Measurements from ENCODE around the gene MAGI1. TPM values are rescaled to one million over a fixed set of nuclear protein-coding genes. Genes with fewer than 3 reads are reported as not detected.

The MAGI1 gene
- total RNA-seq, 1 experiment from 2014 or later, result 58.2 TPM

DNA sequence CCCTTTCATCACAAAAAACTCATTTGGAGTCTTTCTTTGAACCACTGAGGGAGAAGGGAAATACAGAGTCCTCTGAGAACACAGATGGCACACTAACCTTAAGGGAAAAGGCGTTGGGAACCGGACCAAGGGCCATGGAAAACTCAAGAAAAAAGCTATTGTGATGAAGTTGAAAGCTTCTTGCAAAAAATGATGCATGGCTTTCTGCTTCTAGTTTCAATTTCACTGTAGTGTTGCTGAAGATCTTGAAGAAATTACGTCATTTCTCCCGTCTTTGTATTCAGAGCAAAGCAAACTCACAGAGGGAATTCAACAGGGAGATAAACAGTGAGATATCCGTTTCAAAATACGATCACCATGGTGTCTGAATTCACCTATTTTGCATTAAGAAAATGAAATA lies 708.6 kb downstream of the MAGI1 start (continued):
- TF ChIP-seq STAT6 (CRISPR knock-in tag; conservative IDR thresholded peaks at IDR 0.05; ENCODE audit: low read depth) (no peak), FOXJ3 (CRISPR knock-in tag; IDR thresholded peaks at IDR 0.05; ENCODE audit: borderline replicate concordance) (no peak), TEAD4 (CRISPR knock-in tag; IDR thresholded peaks at IDR 0.05) (no peak), SMAD4 (CRISPR knock-in tag; IDR thresholded peaks at IDR 0.05) (no peak), MXD4 (CRISPR knock-in tag; IDR thresholded peaks at IDR 0.05; ENCODE audit: borderline replicate concordance) (no peak), IRF2 (CRISPR knock-in tag; IDR thresholded peaks at IDR 0.05; ENCODE audit: borderline replicate concordance, low read depth) (no peak), JAZF1 (CRISPR knock-in tag; IDR thresholded peaks at IDR 0.05) (no peak), ATF6 (CRISPR knock-in tag; IDR thresholded peaks at IDR 0.05) (no peak), FOXP1 (CRISPR knock-in tag; IDR thresholded peaks at IDR 0.05; ENCODE audit: borderline replicate concordance) (no peak), ZNF263 (CRISPR knock-in tag; IDR thresholded peaks at IDR 0.05; ENCODE audit: low read depth) (no peak)

DNA sequence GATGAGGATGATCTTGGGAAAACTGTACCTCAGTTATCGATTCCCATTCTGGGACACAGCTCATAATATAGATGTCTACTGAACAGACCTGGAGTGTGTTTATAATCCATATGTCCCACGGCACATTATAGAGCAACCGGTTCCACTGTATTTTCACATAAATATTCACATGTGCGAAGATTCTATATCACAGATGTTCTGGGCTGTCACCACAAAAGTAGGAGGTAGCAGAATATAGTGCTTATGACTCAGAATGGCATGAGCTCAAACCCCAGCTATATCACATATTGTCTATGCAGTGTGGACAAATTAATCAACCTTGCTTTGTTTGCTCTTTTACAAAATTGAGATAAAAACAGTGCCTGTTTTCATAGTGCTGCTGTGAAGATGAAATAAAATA lies 710.6 kb downstream of the MAGI1 start:
- no peak overlapping the region for H3K4me3 Mint-ChIP-seq
- ChIA-PET CTCF (no interaction called here), POLR2A (no interaction called here)
- H3K27ac Mint-ChIP-seq, result no peak overlapping the region
- H3K9me3 Mint-ChIP-seq, result no peaks in the 10 kb centered on the region
- no peaks in the 10 kb centered on the region; the same call in 1 of the 2 replicates for H3K27me3 Mint-ChIP-seq (ENCODE audit: low read depth)
- ATAC-seq (no peak), DNase-seq (ENCODE audit: low spot score) (no peak)
- H3K36me3 Mint-ChIP-seq, result no peaks in the 10 kb centered on the region
- no peaks in the 10 kb centered on the region for H3K4me1 Mint-ChIP-seq
- TF ChIP-seq, protein P1, sequence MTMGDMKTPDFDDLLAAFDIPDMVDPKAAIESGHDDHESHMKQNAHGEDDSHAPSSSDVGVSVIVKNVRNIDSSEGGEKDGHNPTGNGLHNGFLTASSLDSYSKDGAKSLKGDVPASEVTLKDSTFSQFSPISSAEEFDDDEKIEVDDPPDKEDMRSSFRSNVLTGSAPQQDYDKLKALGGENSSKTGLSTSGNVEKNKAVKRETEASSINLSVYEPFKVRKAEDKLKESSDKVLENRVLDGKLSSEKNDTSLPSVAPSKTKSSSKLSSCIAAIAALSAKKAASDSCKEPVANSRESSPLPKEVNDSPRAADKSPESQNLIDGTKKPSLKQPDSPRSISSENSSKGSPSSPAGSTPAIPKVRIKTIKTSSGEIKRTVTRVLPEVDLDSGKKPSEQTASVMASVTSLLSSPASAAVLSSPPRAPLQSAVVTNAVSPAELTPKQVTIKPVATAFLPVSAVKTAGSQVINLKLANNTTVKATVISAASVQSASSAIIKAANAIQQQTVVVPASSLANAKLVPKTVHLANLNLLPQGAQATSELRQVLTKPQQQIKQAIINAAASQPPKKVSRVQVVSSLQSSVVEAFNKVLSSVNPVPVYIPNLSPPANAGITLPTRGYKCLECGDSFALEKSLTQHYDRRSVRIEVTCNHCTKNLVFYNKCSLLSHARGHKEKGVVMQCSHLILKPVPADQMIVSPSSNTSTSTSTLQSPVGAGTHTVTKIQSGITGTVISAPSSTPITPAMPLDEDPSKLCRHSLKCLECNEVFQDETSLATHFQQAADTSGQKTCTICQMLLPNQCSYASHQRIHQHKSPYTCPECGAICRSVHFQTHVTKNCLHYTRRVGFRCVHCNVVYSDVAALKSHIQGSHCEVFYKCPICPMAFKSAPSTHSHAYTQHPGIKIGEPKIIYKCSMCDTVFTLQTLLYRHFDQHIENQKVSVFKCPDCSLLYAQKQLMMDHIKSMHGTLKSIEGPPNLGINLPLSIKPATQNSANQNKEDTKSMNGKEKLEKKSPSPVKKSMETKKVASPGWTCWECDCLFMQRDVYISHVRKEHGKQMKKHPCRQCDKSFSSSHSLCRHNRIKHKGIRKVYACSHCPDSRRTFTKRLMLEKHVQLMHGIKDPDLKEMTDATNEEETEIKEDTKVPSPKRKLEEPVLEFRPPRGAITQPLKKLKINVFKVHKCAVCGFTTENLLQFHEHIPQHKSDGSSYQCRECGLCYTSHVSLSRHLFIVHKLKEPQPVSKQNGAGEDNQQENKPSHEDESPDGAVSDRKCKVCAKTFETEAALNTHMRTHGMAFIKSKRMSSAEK (CRISPR knock-in tag; IDR thresholded peaks at IDR 0.05; ENCODE audit: borderline replicate concordance), result no peak
- TF ChIP-seq SMAD4 (CRISPR knock-in tag; IDR thresholded peaks at IDR 0.05) (no peak), ZNF396 (CRISPR knock-in tag; IDR thresholded peaks at IDR 0.05; ENCODE audit: borderline replicate concordance) (no peak), NFYB (CRISPR knock-in tag; conservative IDR thresholded peaks at IDR 0.05; ENCODE audit: low read depth) (no peak), USF2 (CRISPR knock-in tag; IDR thresholded peaks at IDR 0.05) (no peak), ZNF138 (CRISPR knock-in tag; conservative IDR thresholded peaks at IDR 0.05) (no peak), ZNF317 (CRISPR knock-in tag; IDR thresholded peaks at IDR 0.05; ENCODE audit: borderline replicate concordance, low read depth) (no peak), EMX1 (CRISPR knock-in tag; IDR thresholded peaks at IDR 0.05) (no peak), ZNF121 (CRISPR knock-in tag; IDR thresholded peaks at IDR 0.05) (no peak)
- TF ChIP-seq, protein P2, sequence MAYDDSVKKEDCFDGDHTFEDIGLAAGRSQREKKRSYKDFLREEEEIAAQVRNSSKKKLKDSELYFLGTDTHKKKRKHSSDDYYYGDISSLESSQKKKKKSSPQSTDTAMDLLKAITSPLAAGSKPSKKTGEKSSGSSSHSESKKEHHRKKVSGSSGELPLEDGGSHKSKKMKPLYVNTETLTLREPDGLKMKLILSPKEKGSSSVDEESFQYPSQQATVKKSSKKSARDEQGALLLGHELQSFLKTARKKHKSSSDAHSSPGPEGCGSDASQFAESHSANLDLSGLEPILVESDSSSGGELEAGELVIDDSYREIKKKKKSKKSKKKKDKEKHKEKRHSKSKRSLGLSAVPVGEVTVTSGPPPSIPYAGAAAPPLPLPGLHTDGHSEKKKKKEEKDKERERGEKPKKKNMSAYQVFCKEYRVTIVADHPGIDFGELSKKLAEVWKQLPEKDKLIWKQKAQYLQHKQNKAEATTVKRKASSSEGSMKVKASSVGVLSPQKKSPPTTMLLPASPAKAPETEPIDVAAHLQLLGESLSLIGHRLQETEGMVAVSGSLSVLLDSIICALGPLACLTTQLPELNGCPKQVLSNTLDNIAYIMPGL (CRISPR knock-in tag; IDR thresholded peaks at IDR 0.05), result no peak
- TF ChIP-seq, protein P3, sequence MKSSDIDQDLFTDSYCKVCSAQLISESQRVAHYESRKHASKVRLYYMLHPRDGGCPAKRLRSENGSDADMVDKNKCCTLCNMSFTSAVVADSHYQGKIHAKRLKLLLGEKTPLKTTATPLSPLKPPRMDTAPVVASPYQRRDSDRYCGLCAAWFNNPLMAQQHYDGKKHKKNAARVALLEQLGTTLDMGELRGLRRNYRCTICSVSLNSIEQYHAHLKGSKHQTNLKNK (CRISPR knock-in tag; IDR thresholded peaks at IDR 0.05), result no peak
- TF ChIP-seq, protein P4, sequence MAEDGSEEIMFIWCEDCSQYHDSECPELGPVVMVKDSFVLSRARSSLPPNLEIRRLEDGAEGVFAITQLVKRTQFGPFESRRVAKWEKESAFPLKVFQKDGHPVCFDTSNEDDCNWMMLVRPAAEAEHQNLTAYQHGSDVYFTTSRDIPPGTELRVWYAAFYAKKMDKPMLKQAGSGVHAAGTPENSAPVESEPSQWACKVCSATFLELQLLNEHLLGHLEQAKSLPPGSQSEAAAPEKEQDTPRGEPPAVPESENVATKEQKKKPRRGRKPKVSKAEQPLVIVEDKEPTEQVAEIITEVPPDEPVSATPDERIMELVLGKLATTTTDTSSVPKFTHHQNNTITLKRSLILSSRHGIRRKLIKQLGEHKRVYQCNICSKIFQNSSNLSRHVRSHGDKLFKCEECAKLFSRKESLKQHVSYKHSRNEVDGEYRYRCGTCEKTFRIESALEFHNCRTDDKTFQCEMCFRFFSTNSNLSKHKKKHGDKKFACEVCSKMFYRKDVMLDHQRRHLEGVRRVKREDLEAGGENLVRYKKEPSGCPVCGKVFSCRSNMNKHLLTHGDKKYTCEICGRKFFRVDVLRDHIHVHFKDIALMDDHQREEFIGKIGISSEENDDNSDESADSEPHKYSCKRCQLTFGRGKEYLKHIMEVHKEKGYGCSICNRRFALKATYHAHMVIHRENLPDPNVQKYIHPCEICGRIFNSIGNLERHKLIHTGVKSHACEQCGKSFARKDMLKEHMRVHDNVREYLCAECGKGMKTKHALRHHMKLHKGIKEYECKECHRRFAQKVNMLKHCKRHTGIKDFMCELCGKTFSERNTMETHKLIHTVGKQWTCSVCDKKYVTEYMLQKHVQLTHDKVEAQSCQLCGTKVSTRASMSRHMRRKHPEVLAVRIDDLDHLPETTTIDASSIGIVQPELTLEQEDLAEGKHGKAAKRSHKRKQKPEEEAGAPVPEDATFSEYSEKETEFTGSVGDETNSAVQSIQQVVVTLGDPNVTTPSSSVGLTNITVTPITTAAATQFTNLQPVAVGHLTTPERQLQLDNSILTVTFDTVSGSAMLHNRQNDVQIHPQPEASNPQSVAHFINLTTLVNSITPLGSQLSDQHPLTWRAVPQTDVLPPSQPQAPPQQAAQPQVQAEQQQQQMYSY (CRISPR knock-in tag; IDR thresholded peaks at IDR 0.05), result no peak

All from WTC11 (cell line).